ENCODE results near the gene MSANTD7.

Gene MSANTD7

GRCh38 chr10:14875941-14876340 lies 37.8 kb downstream of the MSANTD7 start:
- Histone ChIP-seq H3K36me3 (replicated peaks) (no peaks in the 10 kb centered on the region), H3K27me3 (replicated peaks) (no peaks in the 10 kb centered on the region), H3K4me3 (ENCODE audit: low read depth, low read length) (no peak overlapping the region), H3K27ac (no peak overlapping the region)
- in situ Hi-C loops (cut with HindIII; ENCODE audit: low pct_ligation_motif_present, low sequenced_read_pairs) = no loop called here
- TF ChIP-seq, protein P1, sequence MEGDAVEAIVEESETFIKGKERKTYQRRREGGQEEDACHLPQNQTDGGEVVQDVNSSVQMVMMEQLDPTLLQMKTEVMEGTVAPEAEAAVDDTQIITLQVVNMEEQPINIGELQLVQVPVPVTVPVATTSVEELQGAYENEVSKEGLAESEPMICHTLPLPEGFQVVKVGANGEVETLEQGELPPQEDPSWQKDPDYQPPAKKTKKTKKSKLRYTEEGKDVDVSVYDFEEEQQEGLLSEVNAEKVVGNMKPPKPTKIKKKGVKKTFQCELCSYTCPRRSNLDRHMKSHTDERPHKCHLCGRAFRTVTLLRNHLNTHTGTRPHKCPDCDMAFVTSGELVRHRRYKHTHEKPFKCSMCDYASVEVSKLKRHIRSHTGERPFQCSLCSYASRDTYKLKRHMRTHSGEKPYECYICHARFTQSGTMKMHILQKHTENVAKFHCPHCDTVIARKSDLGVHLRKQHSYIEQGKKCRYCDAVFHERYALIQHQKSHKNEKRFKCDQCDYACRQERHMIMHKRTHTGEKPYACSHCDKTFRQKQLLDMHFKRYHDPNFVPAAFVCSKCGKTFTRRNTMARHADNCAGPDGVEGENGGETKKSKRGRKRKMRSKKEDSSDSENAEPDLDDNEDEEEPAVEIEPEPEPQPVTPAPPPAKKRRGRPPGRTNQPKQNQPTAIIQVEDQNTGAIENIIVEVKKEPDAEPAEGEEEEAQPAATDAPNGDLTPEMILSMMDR (IDR thresholded peaks at IDR 0.05; ENCODE audit: low read depth, low read length, missing control alignments) = no peak
- no peak for DNase-seq

DNA sequence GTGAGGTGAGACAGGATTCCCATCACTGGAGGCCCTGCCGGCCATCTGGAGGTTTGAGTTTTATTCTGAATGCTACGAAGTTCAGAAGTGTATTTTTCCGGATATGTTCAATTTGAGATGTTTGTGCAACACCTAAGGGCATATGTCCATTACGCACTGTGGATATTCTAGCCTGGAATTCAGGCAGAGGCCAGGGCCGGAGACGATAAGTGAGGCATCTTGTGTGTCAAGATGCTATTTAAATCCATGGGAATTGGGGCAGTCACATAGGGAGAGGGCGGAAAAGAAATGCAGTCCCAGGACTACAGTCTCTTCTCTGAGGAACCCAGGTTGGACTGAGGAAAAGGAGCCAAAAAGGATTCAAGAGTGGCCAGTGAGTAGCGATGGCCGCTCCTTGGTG lies 38.7 kb downstream of the MSANTD7 start:
- H3K27me3 ChIP-seq (replicated peaks) = no peaks in the 10 kb centered on the region
- H3K27ac ChIP-seq = peak overlapping the region; percentile 89
- no peak for DNase-seq
- in situ Hi-C loops (cut with HindIII; ENCODE audit: low pct_ligation_motif_present, low sequenced_read_pairs) = no loop called here
- TF ChIP-seq, protein P1 (IDR thresholded peaks at IDR 0.05; ENCODE audit: low read depth, low read length, missing control alignments) = no peak
- peak overlapping the region; percentile 96 for H3K4me3 ChIP-seq (ENCODE audit: low read depth, low read length)
- no peaks in the 10 kb centered on the region for H3K36me3 ChIP-seq (replicated peaks)

- H3K27me3 ChIP-seq (replicated peaks) = no peaks in the 10 kb centered on the region
- DNase-seq = peak; percentile 92
- TF ChIP-seq, protein P1 (IDR thresholded peaks at IDR 0.05; ENCODE audit: low read depth, low read length, missing control alignments) = no peak
- peak within 1 kb of the TSS; percentile 89 for H3K27ac ChIP-seq
- H3K36me3 ChIP-seq (replicated peaks) = no peaks in the 10 kb centered on the region
- peak within 1 kb of the TSS; percentile 96 for H3K4me3 ChIP-seq (ENCODE audit: low read depth, low read length)
- in situ Hi-C loops (cut with HindIII; ENCODE audit: low pct_ligation_motif_present, low sequenced_read_pairs) = no loop called here
Observed at GRCh38 chr10:14878266-14879123, 40.4 kb downstream of the MSANTD7 start, which contains the start of gene SUV39H2. Gene SUV39H2 (plus strand): TSS chr10:14878866. CDS start chr10:14878889, 23 bp downstream.

GRCh38 chr10:14879124-14879927 lies 41.2 kb downstream of the MSANTD7 start:
- Histone ChIP-seq H3K27me3 (replicated peaks) (no peaks in the 10 kb centered on the region), H3K27ac (peak overlapping the region; percentile 39), H3K36me3 (replicated peaks) (no peaks in the 10 kb centered on the region), H3K4me3 (ENCODE audit: low read depth, low read length) (peak overlapping the region; percentile 75)
- no peak for DNase-seq
- TF ChIP-seq, protein P1 (IDR thresholded peaks at IDR 0.05; ENCODE audit: low read depth, low read length, missing control alignments) = no peak
- in situ Hi-C loops (cut with HindIII; ENCODE audit: low pct_ligation_motif_present, low sequenced_read_pairs) = no loop called here

GRCh38 chr10:14879928-14880193 lies 41.8 kb downstream of the MSANTD7 start:
- DNase-seq = no peak
- no peak overlapping the region for H3K27ac ChIP-seq
- no peaks in the 10 kb centered on the region for H3K36me3 ChIP-seq (replicated peaks)

More at GRCh38 chr10:14879928-14880193, 41.8 kb downstream of the MSANTD7 start:
- in situ Hi-C loops (cut with HindIII; ENCODE audit: low pct_ligation_motif_present, low sequenced_read_pairs) = no loop called here
- peak overlapping the region; percentile 75 for H3K4me3 ChIP-seq (ENCODE audit: low read depth, low read length)
- no peaks in the 10 kb centered on the region for H3K27me3 ChIP-seq (replicated peaks)
- TF ChIP-seq, protein P1 (IDR thresholded peaks at IDR 0.05; ENCODE audit: low read depth, low read length, missing control alignments) = no peak

All from brain microvascular endothelial cell (primary cell).